ENCODE measurements around the gene CDC42SE2. TPM values are rescaled to one million over a fixed set of nuclear protein-coding genes. Genes with fewer than 3 reads are reported as not detected.
A peak's percentile ranks its signal among the peaks of the same experiment; 100 is the strongest.
"Not testable (repeated sequence)": the region's sequence is repeated elsewhere in the genome, so short reads cannot be mapped to it uniquely, and the experiment has no call there.

Gene CDC42SE2
- total RNA-seq, 1 experiment from 2014 or later = 52.3 TPM

DNA sequence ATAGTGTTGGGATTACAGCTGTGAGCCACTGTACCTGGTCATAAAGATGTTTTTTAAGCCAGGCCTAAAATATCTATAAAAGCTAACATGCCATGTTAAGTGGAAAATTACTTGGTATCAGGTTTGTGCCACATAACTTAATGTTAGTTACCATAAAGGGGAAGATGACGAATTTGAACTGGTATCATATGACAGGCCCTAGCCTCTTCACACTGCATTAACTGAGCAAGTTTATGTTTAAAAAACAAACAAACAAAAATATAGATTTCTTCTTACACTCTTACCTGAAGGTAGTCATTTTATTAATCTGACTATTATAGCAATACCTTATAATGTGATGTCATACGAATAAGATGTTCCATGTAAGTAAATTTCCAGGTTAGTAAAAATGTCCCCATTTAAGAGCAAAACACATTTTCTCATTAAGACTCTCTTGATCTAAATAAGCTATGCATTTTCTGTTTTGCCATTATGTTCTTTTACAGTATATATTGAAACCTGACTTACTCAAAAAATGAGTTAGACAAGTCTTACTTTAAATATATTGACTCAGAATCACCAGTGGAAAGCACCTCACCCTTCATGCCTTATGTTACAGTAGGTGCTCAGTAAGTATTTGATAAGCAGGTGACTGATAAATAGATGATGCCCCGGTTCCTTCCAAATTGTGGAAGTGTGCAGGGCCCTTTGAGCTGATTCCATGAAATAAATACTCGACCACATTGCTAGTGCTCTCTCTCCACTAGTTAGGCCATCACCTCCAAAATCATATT, 125.4 kb downstream of the CDC42SE2 start:
- DNase-seq (ENCODE audit: low spot score) = no peak

DNA sequence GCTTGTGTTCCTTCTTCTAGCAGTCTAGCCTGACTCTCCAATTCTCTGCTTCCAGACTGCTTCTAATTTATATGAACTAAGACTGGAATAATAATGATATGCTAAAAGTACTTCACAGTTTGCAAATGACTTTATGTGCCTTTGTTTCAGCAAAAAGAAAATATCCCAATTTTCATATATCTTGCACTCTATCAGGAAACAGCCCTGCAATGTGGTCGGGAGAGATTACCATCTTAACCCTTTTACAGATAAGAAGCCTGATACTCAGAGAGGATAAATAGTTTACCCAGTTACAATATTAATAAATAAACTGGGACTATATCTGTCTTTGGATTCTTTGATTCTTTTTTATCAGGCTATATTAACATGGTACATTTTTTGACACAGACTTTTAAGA, 126.0 kb downstream of the CDC42SE2 start:
- DNase-seq (ENCODE audit: low spot score) = no peak

DNA sequence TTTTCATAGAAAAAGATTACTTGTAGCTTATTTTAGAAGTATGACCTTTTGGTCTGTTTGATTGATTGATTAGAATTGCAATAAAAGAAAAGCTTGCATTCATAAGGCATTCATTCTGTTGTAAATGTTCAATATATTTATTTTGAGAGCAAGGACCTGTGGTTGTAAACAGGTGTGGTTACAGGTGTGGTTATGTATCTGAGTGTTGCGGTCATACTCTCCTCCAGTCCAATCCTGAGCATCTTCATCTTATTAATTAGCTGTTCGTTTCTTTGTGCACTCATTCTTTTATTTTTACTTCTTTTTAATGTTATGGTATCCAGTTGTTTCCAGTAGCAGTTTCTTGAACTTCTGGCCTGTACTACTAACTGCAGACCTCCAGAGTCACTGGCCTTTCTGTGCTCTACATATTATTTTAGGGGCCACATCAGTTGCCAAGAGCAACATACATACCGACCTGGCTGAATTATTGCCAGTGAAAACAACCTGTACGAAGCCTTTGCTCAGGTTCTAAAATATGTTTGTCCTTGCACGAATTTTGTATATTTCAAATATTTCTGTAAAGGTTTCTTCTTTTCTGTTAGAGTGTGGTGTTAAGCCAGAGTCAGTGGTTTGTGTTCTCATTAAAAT, 128.7 kb downstream of the CDC42SE2 start:
- DNase-seq (ENCODE audit: low spot score) = no peak

DNA sequence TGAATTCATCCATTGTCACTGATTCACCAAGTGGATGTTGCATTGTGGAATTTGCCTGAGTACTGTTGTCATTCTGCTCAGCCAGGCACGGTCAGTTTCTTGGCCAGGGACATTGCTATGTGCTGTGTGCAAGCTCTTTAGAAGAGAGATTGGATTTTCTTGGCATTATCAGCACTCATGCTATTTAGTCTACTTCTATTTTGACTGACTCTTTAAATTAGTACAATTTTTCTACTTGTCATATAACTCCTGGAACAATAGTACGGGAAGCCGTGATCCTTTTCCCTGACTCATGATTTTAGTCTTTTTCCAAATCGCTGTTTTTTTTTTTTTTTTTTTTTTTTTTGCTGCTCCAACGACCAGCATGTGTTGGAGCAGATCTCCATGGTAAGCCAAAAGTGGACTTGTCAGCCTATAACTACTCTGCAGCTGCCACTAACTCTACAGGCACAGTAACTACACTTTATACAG, 129.7 kb downstream of the CDC42SE2 start:
- no peak for DNase-seq (ENCODE audit: low spot score)

DNA sequence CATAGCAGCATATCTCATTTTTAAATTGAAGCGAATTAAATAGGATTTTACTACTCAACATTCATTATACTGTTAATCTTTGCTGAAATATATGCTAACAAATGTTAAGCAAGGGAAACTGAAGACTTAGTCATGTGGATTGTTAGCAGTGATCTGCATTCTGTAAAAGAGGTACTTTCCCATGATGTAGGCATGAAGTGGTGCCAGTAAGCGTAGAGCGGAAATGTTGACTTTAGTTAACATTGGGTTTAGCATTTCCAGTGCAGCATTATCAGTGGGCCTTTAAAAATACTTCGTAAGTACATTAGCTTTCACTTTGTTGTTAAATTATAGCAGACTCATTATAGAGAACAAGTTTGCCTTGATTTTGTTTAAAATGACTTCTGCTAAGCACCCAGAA, 130.3 kb downstream of the CDC42SE2 start:
- no peak for DNase-seq (ENCODE audit: low spot score)

DNA sequence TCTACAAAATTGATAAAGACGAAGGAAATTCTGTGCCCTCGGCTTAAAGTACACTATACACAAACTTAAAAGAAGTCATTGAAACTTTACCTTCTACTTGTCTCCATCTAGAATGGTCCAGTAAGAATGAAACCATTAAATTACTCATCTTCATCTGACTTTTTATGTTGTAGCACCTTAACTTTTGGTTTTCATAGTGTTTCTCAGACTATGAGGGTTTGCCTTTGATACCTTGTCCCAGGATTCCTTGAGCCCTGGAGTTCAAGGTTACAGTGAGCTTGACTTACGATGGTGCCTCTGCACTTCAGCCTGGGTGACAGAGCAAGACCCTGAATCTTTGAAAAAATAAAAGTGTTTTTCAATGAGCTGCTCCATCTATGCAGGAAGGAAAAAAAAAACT, 132.2 kb downstream of the CDC42SE2 start:
- no peak for DNase-seq (ENCODE audit: low spot score)

DNA sequence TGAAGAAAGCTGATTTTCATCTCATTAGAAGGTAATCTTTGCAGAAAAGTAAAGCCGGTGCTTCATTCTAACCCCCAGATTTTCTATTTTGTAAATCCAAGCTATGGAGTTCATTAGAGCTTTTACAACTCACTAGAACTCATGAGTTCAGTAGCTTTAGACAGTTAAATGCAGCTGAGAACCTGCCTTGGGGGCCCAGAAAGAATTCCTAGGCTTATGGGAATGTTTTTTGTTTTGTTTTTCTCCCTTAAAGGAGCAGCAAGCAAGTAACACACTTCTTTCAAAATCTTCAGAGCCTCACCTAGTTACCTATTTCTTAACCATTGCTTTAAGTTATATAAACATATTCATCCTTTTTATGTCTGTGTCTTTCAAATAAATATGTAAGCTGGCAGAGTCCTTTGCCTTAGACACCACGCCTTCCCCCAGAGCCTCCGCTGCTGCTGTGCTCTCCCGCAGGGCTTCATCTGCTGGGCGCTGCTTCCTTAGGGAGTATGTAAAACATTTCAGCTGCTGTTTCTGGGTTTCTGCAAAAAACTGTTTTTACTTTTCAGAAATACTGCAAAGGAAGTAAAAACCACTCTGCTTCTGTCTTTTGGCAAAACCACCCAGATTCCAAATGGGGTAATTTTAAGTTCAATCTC, 132.9 kb downstream of the CDC42SE2 start:
- DNase-seq (ENCODE audit: low spot score) = no peak

DNA sequence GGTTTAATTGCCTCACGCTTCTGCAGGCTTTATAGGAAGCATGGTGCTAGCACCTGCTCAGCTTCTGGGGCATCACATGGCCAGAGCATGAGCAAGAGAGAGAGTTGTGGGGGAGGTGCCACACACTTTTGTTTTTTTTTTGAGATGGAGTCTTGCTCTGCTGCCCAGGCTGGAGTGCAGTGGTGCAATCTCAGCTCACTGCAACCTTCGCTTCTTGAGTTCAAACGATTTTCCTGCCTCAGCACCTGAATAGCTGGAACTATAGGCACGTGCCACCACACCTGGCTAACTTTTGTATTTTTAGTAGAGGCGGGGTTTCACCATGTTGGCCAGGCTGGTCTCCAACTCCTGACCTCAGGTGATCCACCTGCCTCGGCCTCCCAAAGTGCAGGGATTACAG, 135.2 kb downstream of the CDC42SE2 start:
- DNase-seq (ENCODE audit: low spot score) = not testable (repeated sequence)

DNA sequence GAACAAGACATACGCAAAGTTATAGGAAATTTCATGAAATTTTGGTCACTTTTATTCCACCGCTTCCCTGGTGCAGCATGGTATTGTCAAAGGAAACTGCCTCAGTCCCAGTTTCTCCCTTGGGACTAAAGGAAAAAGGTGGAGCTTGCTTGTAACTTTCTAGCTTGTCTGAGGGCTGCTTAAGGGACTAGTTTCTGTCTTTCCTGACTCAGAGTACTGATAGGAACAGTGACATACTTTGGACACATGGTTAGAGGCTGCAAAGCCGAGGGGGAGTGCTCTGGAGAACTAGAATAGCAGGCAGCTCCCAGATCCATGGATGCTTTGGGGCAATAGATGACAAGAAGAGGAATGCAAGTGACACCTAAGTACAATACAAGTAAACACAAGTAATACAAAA, 136.7 kb downstream of the CDC42SE2 start:
- no peak for DNase-seq (ENCODE audit: low spot score)

DNA sequence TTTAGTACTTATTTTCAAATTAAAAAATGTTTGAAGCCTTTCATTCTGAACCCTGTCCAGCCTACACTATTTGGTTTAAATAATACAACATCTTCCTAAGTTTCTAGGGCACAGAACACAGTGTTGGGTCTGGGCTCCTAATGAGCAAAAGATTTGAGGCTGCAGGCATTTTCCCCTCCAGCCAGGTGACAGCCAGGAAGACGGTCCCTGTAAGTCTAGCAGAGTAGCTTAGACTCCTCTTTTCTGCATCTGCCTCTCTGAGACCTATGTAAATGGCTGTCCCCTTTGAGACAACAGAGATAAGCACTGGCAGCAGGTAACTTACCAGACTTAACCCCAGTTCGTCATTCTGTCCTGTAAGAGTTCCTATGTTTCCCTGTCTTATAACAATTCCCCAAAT, 141.8 kb downstream of the CDC42SE2 start:
- no peak for DNase-seq (ENCODE audit: low spot score)

DNA sequence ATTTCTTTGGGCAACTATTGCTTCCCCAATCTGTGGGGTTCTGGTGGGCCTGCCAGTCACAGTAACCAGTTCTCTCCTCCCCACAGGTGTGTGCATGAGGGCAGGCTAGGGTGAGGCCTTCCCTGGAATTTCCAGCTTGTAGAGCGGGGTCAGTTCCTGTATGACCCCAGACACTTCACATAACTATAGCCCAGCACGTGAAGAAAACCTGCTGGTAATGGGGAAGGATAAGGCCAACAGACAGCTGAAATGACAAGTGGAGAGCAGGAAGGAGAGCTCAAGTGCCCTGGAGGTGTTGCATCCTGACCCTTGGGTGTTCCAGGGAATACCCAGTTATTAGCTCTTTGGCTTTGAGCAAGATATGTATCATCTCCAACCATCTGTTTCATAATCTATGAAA, 142.2 kb downstream of the CDC42SE2 start:
- no peak for DNase-seq (ENCODE audit: low spot score)

DNA sequence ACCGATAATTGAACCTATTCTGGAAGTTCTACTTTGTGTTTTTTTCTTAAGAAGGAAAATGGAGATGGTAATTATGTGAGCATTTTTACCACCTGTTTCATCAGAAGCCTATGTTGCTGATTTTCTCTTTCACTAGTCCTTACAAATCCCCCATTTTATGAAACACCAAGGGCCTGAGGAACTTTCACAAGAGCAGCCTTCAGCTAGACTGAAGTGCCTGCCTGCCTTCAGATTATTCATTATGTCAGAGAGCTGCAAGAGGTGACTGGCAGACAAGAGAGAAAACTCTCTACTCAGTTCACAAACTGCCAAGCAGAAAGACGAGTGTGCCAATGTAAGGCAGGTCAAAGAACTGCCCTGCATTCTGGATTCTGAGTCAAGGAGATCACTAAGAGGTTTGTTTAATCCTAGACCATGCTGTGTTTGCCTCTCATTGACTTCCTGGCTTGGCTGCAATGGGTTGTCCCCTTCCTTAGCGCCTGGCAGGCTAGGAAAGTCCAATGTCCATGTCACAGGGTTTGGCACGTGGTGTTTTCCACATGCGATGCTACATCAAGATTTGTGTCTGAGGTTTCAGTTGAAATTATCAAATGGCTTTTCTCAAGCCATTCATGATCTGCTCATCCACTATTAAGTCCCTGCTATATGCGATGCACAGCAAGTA, 143.3 kb downstream of the CDC42SE2 start:
- DNase-seq (ENCODE audit: low spot score) = no peak

DNA sequence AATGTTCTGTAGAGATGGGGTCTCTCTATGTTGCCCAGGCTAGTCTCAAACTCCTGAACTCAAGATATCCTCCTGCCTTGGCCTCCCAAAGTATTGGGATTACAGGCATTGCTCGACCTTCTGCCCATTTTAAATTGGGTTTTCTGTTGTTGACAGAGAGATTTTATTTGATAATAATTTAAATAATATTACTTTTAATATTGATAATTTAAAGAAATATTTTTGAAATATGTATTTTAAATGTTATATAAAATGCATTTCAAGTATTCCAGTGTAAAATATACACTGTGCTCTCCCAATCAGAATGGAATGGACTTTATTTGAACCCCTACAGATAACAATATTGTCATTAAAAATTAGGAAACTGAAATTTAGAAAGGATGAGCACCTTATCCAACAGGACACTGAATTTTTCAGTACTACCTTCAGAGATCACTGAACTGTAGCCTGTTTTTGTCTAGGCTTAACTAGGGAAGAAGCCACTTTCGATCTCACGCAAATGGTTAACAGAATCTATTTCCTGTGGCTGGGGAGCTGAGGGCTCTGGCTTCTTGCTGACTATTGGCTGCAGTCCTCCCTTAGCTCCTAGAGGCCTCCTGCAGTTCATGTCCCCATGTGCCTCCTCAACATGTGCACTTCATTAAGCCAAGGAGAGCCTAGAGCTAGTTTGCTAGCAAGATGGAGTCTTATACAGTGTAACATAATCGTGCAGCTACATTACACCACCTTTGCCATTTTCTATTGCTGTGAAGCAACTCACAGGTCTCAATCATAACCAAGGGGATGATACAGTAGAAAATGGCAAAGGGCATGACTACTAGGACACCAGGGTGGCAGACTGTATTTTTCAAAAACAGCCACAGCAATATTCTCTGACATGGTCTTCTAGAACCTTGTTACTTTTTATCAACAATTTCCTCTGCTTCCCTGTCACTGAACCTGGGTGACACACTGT, 150.0 kb downstream of the CDC42SE2 start:
- DNase-seq (ENCODE audit: low spot score) = no peak

DNA sequence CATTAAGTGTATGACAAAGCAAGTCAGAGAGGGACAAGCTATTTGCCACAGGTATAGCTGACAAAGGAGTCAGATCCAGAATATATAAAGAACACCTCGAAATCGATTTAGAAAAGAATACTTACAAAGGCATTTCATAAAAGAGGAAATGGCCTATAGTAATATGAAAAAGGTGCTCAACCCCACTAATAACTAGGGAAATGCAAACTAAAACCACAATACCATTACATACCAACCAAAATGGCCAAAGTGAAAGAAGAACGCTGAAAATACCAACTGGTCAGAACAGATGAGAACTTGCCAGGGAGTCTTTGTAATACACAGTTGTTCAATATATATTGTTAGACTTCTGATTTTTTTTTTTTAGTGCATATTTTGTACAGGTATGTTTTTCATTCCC, 152.9 kb downstream of the CDC42SE2 start:
- DNase-seq (ENCODE audit: low spot score) = no peak

DNA sequence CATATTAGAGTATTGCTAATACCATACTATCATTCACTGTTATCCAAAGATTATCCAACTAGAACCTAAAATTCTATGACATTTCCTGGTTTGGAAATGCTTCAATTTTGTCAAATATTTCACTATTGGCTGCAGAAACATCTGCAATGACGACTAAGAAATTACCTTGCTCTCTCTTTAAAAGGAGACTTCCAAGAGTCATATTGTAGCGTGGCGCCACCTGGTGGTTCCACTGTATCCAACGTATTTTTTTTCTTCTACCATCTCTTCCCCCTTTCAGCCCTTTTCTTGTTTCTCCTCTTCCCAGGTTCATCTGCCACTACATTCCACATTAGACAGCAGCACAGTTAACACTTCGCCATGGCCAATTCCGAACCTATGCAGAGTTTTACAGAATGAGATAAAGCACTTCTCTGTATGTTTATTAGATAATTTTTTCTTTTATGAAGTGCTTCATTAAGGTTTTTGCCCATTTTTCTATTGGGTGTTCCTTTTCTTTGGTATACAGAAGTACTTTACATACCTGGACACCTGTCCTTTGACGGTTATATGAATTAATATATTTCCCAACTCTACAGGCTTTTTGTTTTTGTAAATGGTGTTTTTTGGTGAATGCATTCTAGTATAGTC, 153.5 kb downstream of the CDC42SE2 start:
- peak; percentile 74 for DNase-seq (ENCODE audit: low spot score)

DNA sequence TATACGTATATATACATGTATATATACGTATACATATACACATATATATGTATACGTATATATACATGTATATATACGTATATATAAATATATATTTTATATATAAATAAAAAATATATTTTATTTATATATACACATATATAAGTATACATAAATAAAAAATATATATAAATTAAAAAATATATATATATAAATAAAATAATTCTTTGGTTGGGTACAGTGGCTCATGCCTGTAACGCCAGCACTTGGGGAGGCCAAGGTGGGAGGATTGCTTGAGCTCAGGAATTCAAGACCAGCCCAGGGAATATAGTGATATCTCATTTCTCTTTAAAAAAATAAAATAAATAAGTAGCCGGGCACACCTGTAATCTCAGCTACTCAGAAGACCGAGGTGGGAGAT, 155.0 kb downstream of the CDC42SE2 start:
- no peak for DNase-seq (ENCODE audit: low spot score)

DNA sequence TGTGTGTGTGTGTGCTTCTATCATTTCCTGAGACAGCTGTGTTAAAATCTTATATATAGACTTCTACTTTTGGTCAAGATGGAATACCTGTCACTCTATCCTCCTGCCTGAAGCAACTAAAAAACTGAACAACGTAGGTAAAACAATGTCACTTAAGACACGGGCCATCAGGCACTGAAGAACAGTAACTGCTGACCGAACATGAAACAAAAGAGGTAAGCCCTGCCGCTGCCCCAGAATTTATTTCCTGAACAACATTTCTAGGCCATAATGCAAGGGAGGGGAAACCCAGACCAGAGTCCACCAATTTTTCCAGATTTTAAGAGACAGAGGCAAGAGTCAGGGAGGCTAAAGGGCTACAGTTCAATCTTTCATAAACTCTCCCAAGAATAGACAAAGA, 156.0 kb downstream of the CDC42SE2 start:
- no peak for DNase-seq (ENCODE audit: low spot score)

DNA sequence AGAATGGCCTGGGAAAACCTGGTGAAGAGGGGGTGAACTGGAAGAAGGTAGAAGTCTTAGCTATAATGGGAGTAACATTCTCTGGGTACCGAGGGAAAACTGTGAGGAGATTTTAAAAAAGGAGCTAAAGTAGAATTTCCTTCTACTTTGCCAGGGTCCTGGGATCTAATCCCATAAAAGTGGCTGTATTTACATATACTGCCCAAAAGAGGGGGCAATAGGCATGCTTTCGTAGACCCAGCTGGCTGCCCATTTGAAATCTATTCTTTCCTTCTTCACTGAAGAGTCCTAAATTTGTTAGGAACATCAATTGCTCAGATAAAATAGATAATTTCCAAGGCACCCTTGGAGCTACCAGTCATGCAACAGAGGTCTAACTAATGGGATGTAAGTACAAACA, 159.2 kb downstream of the CDC42SE2 start:
- DNase-seq (ENCODE audit: low spot score) = peak; percentile 12

DNA sequence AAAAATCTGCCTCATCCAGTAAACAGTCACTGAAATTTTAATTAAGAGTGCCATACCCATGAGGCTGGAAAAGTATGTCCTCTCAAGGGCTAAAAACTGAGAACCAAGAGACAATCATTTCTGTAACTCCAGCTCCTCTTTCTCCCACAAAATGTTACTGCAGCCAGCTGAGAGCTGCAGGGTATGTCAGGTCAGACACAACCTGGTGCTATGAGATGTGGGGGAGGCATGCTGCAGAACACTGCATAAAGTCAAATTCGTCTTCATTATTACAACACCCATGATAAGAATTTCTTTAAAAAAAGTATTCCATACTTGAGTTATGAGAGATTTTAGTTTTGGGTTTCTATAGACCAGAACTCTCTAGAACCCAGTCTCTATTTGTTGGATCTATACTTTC, 162.2 kb downstream of the CDC42SE2 start:
- no peak for DNase-seq (ENCODE audit: low spot score)

DNA sequence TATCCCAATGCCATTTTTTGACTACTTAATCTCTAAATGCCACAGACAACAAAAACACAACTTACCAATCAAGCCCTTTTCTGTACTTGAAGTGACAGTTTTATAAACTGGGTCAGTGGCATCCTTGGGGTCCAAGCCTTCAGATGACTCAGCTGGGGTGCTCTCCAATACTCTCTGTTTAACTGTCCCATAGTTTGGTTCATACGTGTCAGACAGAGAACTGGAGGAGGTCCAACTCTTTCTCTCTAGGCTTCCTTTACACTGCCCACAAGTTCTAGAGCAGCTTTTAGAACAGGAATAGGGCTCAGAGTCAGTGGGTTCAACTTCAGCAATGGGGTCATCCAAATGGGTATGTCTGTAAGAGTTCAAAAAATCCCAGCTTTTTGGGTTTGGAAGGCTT, 166.9 kb downstream of the CDC42SE2 start:
- DNase-seq (ENCODE audit: low spot score) = no peak

DNA sequence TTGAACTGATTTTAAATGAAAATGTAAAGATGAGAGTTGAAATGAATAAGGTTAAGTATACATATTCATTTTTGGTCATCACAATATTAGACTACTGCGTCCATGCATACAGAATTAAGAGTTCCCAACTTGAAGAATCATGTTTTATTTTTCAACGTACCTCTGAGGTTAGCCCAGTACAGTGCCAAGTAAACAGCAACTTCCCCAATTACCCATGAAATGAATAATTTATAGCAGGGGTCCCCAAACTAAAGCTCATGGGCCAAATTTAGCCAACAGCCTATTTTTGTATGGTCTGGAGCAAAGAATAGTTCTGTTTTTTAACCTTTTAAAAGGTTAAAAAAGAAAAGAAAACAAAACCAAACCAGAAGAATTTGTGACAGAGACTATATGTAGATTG, 167.9 kb downstream of the CDC42SE2 start:
- DNase-seq (ENCODE audit: low spot score) = no peak

All from A172 (cell line).